ENCODE measurements around the gene MYOF. TPM values are rescaled to one million over a fixed set of nuclear protein-coding genes. Genes with fewer than 3 reads are reported as not detected.

MYOF gene
- total and polyA plus RNA-seq, 3 donors from 2014 or later: 9.4 to 21.4 (median 12.3) TPM

DNA sequence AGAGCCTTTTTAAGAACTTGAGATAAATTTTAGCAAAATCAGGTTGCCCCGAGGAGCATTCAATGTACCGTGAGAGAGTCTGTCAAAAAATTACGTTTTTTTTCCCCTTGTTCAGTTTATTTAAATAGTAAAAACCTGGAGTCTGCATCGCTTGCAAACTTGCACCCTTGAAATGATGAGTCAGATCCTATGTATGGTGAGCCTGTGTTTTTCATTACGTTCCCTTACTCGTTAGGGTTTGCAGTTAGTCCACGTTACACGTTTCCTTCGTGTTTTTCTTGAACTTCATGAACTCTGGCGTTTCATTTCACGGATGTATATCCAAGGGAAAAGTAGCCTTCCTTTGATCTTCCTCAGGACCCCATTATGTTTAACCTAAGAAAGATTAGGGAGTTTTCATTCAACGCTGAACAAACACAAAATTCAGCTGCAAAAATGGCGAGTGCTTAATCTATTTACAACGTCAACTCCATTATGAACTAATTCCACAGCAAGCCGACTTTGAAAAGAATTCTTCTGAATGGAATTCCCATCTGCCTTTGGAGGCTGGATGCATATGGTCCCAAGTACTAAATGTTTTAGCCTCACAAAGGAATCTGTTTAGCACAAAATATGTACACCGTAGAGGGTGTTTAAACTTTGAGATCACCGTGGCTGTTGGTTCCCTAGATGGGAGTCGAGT, 182.4 kb downstream of the MYOF start:
- H3K4me1 ChIP-seq: no peaks in the 10 kb centered on the region
- H3K9me3 ChIP-seq: no peaks in the 10 kb centered on the region
- DNase-seq: no peak
- no peak overlapping the region for H3K27ac ChIP-seq
- WGBS, 2 donors: 57 to 64% methylated on average over 18 of the region's 18 CpGs
- no peak overlapping the region for H3K4me3 ChIP-seq
- intact Hi-C loops (cut with DNase I; ENCODE audit: low total_unique reads): no loop called here
- TF ChIP-seq, protein P1, sequence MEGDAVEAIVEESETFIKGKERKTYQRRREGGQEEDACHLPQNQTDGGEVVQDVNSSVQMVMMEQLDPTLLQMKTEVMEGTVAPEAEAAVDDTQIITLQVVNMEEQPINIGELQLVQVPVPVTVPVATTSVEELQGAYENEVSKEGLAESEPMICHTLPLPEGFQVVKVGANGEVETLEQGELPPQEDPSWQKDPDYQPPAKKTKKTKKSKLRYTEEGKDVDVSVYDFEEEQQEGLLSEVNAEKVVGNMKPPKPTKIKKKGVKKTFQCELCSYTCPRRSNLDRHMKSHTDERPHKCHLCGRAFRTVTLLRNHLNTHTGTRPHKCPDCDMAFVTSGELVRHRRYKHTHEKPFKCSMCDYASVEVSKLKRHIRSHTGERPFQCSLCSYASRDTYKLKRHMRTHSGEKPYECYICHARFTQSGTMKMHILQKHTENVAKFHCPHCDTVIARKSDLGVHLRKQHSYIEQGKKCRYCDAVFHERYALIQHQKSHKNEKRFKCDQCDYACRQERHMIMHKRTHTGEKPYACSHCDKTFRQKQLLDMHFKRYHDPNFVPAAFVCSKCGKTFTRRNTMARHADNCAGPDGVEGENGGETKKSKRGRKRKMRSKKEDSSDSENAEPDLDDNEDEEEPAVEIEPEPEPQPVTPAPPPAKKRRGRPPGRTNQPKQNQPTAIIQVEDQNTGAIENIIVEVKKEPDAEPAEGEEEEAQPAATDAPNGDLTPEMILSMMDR (IDR thresholded peaks at IDR 0.05): no peak
- TF ChIP-seq POLR2A (IDR thresholded peaks at IDR 0.05): no peak
- H3K27me3 ChIP-seq: no peaks in the 10 kb centered on the region
- no peaks in the 10 kb centered on the region for H3K36me3 ChIP-seq (ENCODE audit: low read depth, missing control alignments)

GRCh38 chr10:93299195-93299594, 182.9 kb downstream of the MYOF start:
- Histone ChIP-seq H3K9me3 (no peaks in the 10 kb centered on the region), H3K4me1 (no peaks in the 10 kb centered on the region), H3K27ac (no peak overlapping the region), H3K4me3 (no peak overlapping the region), H3K27me3 (no peaks in the 10 kb centered on the region), H3K36me3 (ENCODE audit: low read depth, missing control alignments) (no peaks in the 10 kb centered on the region)
- TF ChIP-seq POLR2A (IDR thresholded peaks at IDR 0.05): no peak
- TF ChIP-seq, protein P1 (IDR thresholded peaks at IDR 0.05): no peak
- intact Hi-C loops (cut with DNase I; ENCODE audit: low total_unique reads): no loop called here
- WGBS, 2 donors: 58 to 66% methylated on average over 6 of the region's 6 CpGs
- DNase-seq: no peak

GRCh38 chr10:93296151-93296550, 186.0 kb downstream of the MYOF start:
- Histone ChIP-seq H3K9me3 (no peaks in the 10 kb centered on the region), H3K27ac (no peak overlapping the region), H3K4me3 (no peak overlapping the region), H3K4me1 (no peaks in the 10 kb centered on the region), H3K27me3 (no peaks in the 10 kb centered on the region), H3K36me3 (ENCODE audit: low read depth, missing control alignments) (no peaks in the 10 kb centered on the region)
- 84 to 89% methylated on average over 3 to 4 of the region's 4 CpGs for WGBS, 2 donors
- no peak for DNase-seq
- intact Hi-C loops (cut with DNase I; ENCODE audit: low total_unique reads): no loop called here
- TF ChIP-seq POLR2A (IDR thresholded peaks at IDR 0.05): no peak
- TF ChIP-seq, protein P1 (IDR thresholded peaks at IDR 0.05): no peak

DNA sequence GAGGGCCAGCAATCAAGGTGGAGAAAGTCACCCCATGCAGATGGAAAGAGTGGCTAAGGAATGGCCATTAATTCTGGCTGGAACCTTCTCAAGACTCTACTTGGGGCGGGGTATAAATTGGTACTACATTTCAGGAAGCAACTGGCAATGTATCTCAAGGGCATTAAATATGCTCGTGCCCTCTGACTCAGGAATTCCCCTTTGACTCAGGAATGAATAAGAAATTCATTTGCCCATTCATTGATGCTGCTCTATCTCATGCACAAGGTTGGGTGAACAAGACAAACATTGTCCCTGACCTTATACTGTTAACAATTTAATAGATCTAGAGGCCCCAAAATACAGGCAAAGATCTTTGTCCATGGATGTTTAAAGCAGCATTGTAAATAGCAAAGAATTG, 188.1 kb downstream of the MYOF start:
- H3K36me3 ChIP-seq (ENCODE audit: low read depth, missing control alignments): no peaks in the 10 kb centered on the region
- no peak overlapping the region for H3K27ac ChIP-seq
- no peak for DNase-seq
- no peaks in the 10 kb centered on the region for H3K27me3 ChIP-seq
- H3K4me3 ChIP-seq: no peak overlapping the region
- WGBS, 2 donors: 69 to 75% methylated on average over 2 of the region's 2 CpGs
- intact Hi-C loops (cut with DNase I; ENCODE audit: low total_unique reads): no loop called here
- no peaks in the 10 kb centered on the region for H3K9me3 ChIP-seq
- no peak for TF ChIP-seq POLR2A (IDR thresholded peaks at IDR 0.05)
- TF ChIP-seq, protein P1 (IDR thresholded peaks at IDR 0.05): no peak
- H3K4me1 ChIP-seq: no peaks in the 10 kb centered on the region
